ENCODE measurements around the gene RUBCN.
"Not testable (repeated sequence)": the region's sequence is repeated elsewhere in the genome, so short reads cannot be mapped to it uniquely, and the experiment has no call there.

The RUBCN gene

GRCh38 chr3:197720694-197721093 lies 16.0 kb downstream of the RUBCN start:
- Histone ChIP-seq H3K9ac (ENCODE audit: low read depth in 1 of 2, low read length in 2 of 2) (no peak overlapping the region), H3K27ac (ENCODE audit: low read depth, low read length) (no peak overlapping the region), H3K4me3 (ENCODE audit: low read depth in 1 of 2, low read length in 2 of 2) (no peak overlapping the region), H3K4me1 (ENCODE audit: control insufficient read depth in 1 of 2, insufficient read depth in 2 of 2, low read length in 2 of 2) (peaks cover 0 to 4% of the 10 kb centered on the region in 2 donors), H3K9me3 (ENCODE audit: control insufficient read depth in 1 of 2, low read length in 2 of 2) (peaks cover 0 to 7% of the 10 kb centered on the region in 2 donors), H3K36me3 (ENCODE audit: control insufficient read depth in 1 of 2, insufficient read depth in 2 of 2, low read length in 2 of 2) (peaks cover 0 to 5% of the 10 kb centered on the region in 2 donors), H3K27me3 (ENCODE audit: control insufficient read depth in 1 of 2, insufficient read depth in 2 of 2, low read length in 2 of 2) (no peaks in the 10 kb centered on the region)

- H3K36me3 ChIP-seq (ENCODE audit: control insufficient read depth in 1 of 2, insufficient read depth in 2 of 2, low read length in 2 of 2): peaks cover 5% of the 10 kb centered on the region in 2 donors
- H3K27ac ChIP-seq (ENCODE audit: low read depth, low read length): no peak overlapping the region
- no peaks in the 10 kb centered on the region for H3K27me3 ChIP-seq (ENCODE audit: control insufficient read depth in 1 of 2, insufficient read depth in 2 of 2, low read length in 2 of 2)
- H3K9me3 ChIP-seq (ENCODE audit: control insufficient read depth in 1 of 2, low read length in 2 of 2): peaks cover 0 to 7% of the 10 kb centered on the region in 2 donors
- no peak overlapping the region for H3K4me3 ChIP-seq (ENCODE audit: low read depth in 1 of 2, low read length in 2 of 2)
- H3K4me1 ChIP-seq (ENCODE audit: control insufficient read depth in 1 of 2, insufficient read depth in 2 of 2, low read length in 2 of 2): peaks cover 0 to 4% of the 10 kb centered on the region in 2 donors
- H3K9ac ChIP-seq (ENCODE audit: low read depth in 1 of 2, low read length in 2 of 2): no peak overlapping the region
These were observed 17.8 kb downstream of the RUBCN start for GRCh38 chr3:197718891-197719290.

- no peak overlapping the region for H3K9ac ChIP-seq (ENCODE audit: low read depth in 1 of 2, low read length in 2 of 2)
- H3K27ac ChIP-seq (ENCODE audit: low read depth, low read length): no peak overlapping the region
These were observed 22.5 kb downstream of the RUBCN start for GRCh38 chr3:197714251-197714650.

GRCh38 chr3:197713477-197713822 lies 23.3 kb downstream of the RUBCN start:
- Histone ChIP-seq H3K27me3 (ENCODE audit: control insufficient read depth in 1 of 2, insufficient read depth in 2 of 2, low read length in 2 of 2) (no peaks in the 10 kb centered on the region), H3K9ac (ENCODE audit: low read depth in 1 of 2, low read length in 2 of 2) (peak overlapping the region in 1 of 2 donors; percentile 21), H3K4me1 (ENCODE audit: control insufficient read depth in 1 of 2, insufficient read depth in 2 of 2, low read length in 2 of 2) (peaks cover 6 to 9% of the 10 kb centered on the region in 2 donors), H3K9me3 (ENCODE audit: control insufficient read depth in 1 of 2, low read length in 2 of 2) (no peaks in the 10 kb centered on the region), H3K4me3 (ENCODE audit: low read depth in 1 of 2, low read length in 2 of 2) (no peak overlapping the region), H3K27ac (ENCODE audit: low read depth, low read length) (peak overlapping the region; percentile 15), H3K36me3 (ENCODE audit: control insufficient read depth in 1 of 2, insufficient read depth in 2 of 2, low read length in 2 of 2) (peaks cover 5 to 9% of the 10 kb centered on the region in 2 donors)

More at GRCh38 chr3:197714251-197714650, 22.5 kb downstream of the RUBCN start:
- H3K9me3 ChIP-seq (ENCODE audit: control insufficient read depth in 1 of 2, low read length in 2 of 2): no peaks in the 10 kb centered on the region
- peaks cover 5 to 9% of the 10 kb centered on the region in 2 donors for H3K36me3 ChIP-seq (ENCODE audit: control insufficient read depth in 1 of 2, insufficient read depth in 2 of 2, low read length in 2 of 2)
- H3K27me3 ChIP-seq (ENCODE audit: control insufficient read depth in 1 of 2, insufficient read depth in 2 of 2, low read length in 2 of 2): no peaks in the 10 kb centered on the region
- H3K4me1 ChIP-seq (ENCODE audit: control insufficient read depth in 1 of 2, insufficient read depth in 2 of 2, low read length in 2 of 2): peaks cover 6 to 9% of the 10 kb centered on the region in 2 donors
- no peak overlapping the region for H3K4me3 ChIP-seq (ENCODE audit: low read depth in 1 of 2, low read length in 2 of 2)

- H3K4me3 ChIP-seq (ENCODE audit: low read depth in 1 of 2, low read length in 2 of 2): peak overlapping the region; percentile 50 to 56
These were observed 24.6 kb downstream of the RUBCN start for GRCh38 chr3:197711973-197712707.

GRCh38 chr3:197710965-197711364 lies 25.7 kb downstream of the RUBCN start:
- not testable (repeated sequence) for H3K9me3 ChIP-seq (ENCODE audit: control insufficient read depth in 1 of 2, low read length in 2 of 2); H3K4me1 ChIP-seq (ENCODE audit: control insufficient read depth in 1 of 2, insufficient read depth in 2 of 2, low read length in 2 of 2); H3K9ac ChIP-seq (ENCODE audit: low read depth in 1 of 2, low read length in 2 of 2); H3K27me3 ChIP-seq (ENCODE audit: control insufficient read depth in 1 of 2, insufficient read depth in 2 of 2, low read length in 2 of 2); H3K36me3 ChIP-seq (ENCODE audit: control insufficient read depth in 1 of 2, insufficient read depth in 2 of 2, low read length in 2 of 2); H3K27ac ChIP-seq (ENCODE audit: low read depth, low read length); H3K4me3 ChIP-seq (ENCODE audit: low read depth in 1 of 2, low read length in 2 of 2)

More at GRCh38 chr3:197711973-197712707, 24.6 kb downstream of the RUBCN start:
- peaks cover 0 to 9% of the 10 kb centered on the region in 2 donors for H3K36me3 ChIP-seq (ENCODE audit: control insufficient read depth in 1 of 2, insufficient read depth in 2 of 2, low read length in 2 of 2)
- peaks cover 5 to 6% of the 10 kb centered on the region in 2 donors for H3K4me1 ChIP-seq (ENCODE audit: control insufficient read depth in 1 of 2, insufficient read depth in 2 of 2, low read length in 2 of 2)
- no peaks in the 10 kb centered on the region for H3K9me3 ChIP-seq (ENCODE audit: control insufficient read depth in 1 of 2, low read length in 2 of 2)
- H3K27ac ChIP-seq (ENCODE audit: low read depth, low read length): peak overlapping the region; percentile 68
- H3K27me3 ChIP-seq (ENCODE audit: control insufficient read depth in 1 of 2, insufficient read depth in 2 of 2, low read length in 2 of 2): no peaks in the 10 kb centered on the region
- peak overlapping the region; percentile 22 to 43 for H3K9ac ChIP-seq (ENCODE audit: low read depth in 1 of 2, low read length in 2 of 2)

GRCh38 chr3:197709135-197709534 lies 27.6 kb downstream of the RUBCN start:
- Histone ChIP-seq H3K36me3 (ENCODE audit: control insufficient read depth in 1 of 2, insufficient read depth in 2 of 2, low read length in 2 of 2) (peaks cover 8 to 15% of the 10 kb centered on the region in 2 donors), H3K9me3 (ENCODE audit: control insufficient read depth in 1 of 2, low read length in 2 of 2) (no peaks in the 10 kb centered on the region), H3K4me3 (ENCODE audit: low read depth in 1 of 2, low read length in 2 of 2) (no peak overlapping the region), H3K27ac (ENCODE audit: low read depth, low read length) (no peak overlapping the region), H3K27me3 (ENCODE audit: control insufficient read depth in 1 of 2, insufficient read depth in 2 of 2, low read length in 2 of 2) (no peaks in the 10 kb centered on the region), H3K9ac (ENCODE audit: low read depth in 1 of 2, low read length in 2 of 2) (no peak overlapping the region), H3K4me1 (ENCODE audit: control insufficient read depth in 1 of 2, insufficient read depth in 2 of 2, low read length in 2 of 2) (peaks cover 5 to 6% of the 10 kb centered on the region in 2 donors)

GRCh38 chr3:197706658-197707057 lies 30.0 kb downstream of the RUBCN start:
- no peak overlapping the region for H3K4me3 ChIP-seq (ENCODE audit: low read depth in 1 of 2, low read length in 2 of 2)
- no peaks in the 10 kb centered on the region for H3K27me3 ChIP-seq (ENCODE audit: control insufficient read depth in 1 of 2, insufficient read depth in 2 of 2, low read length in 2 of 2)
- no peak overlapping the region for H3K9ac ChIP-seq (ENCODE audit: low read depth in 1 of 2, low read length in 2 of 2)
- no peak overlapping the region for H3K27ac ChIP-seq (ENCODE audit: low read depth, low read length)
- peaks cover 14 to 19% of the 10 kb centered on the region in 2 donors for H3K36me3 ChIP-seq (ENCODE audit: control insufficient read depth in 1 of 2, insufficient read depth in 2 of 2, low read length in 2 of 2)
- no peaks in the 10 kb centered on the region for H3K4me1 ChIP-seq (ENCODE audit: control insufficient read depth in 1 of 2, insufficient read depth in 2 of 2, low read length in 2 of 2)
- H3K9me3 ChIP-seq (ENCODE audit: control insufficient read depth in 1 of 2, low read length in 2 of 2): no peaks in the 10 kb centered on the region

GRCh38 chr3:197701841-197702240 lies 34.9 kb downstream of the RUBCN start:
- Histone ChIP-seq H3K27me3 (ENCODE audit: control insufficient read depth in 1 of 2, insufficient read depth in 2 of 2, low read length in 2 of 2) (no peaks in the 10 kb centered on the region), H3K9me3 (ENCODE audit: control insufficient read depth in 1 of 2, low read length in 2 of 2) (no peaks in the 10 kb centered on the region), H3K9ac (ENCODE audit: low read depth in 1 of 2, low read length in 2 of 2) (no peak overlapping the region), H3K36me3 (ENCODE audit: control insufficient read depth in 1 of 2, insufficient read depth in 2 of 2, low read length in 2 of 2) (peaks cover 46 to 52% of the 10 kb centered on the region in 2 donors), H3K4me3 (ENCODE audit: low read depth in 1 of 2, low read length in 2 of 2) (no peak overlapping the region), H3K27ac (ENCODE audit: low read depth, low read length) (no peak overlapping the region), H3K4me1 (ENCODE audit: control insufficient read depth in 1 of 2, insufficient read depth in 2 of 2, low read length in 2 of 2) (no peaks in the 10 kb centered on the region)

GRCh38 chr3:197700095-197700494 lies 36.6 kb downstream of the RUBCN start:
- no peaks in the 10 kb centered on the region for H3K27me3 ChIP-seq (ENCODE audit: control insufficient read depth in 1 of 2, insufficient read depth in 2 of 2, low read length in 2 of 2)
- peaks cover 51 to 64% of the 10 kb centered on the region in 2 donors for H3K36me3 ChIP-seq (ENCODE audit: control insufficient read depth in 1 of 2, insufficient read depth in 2 of 2, low read length in 2 of 2)
- H3K4me1 ChIP-seq (ENCODE audit: control insufficient read depth in 1 of 2, insufficient read depth in 2 of 2, low read length in 2 of 2): no peaks in the 10 kb centered on the region
- H3K9me3 ChIP-seq (ENCODE audit: control insufficient read depth in 1 of 2, low read length in 2 of 2): no peaks in the 10 kb centered on the region
- H3K9ac ChIP-seq (ENCODE audit: low read depth in 1 of 2, low read length in 2 of 2): no peak overlapping the region
- no peak overlapping the region for H3K4me3 ChIP-seq (ENCODE audit: low read depth in 1 of 2, low read length in 2 of 2)
- no peak overlapping the region for H3K27ac ChIP-seq (ENCODE audit: low read depth, low read length)
